Activated CD4-positive, alpha-beta T cell treated with anti-CD3 and anti-CD28 coated beads, Interleukin-2, amount 50 U/mL, for 48 hours (primary cell): ENCODE results near the gene TFCP2.
"Not testable (repeated sequence)": the region's sequence is repeated elsewhere in the genome, so short reads cannot be mapped to it uniquely, and the experiment has no call there.

Experiments used
- DNase-seq, 2 experiments: peaks; one replicate each; pipeline ENCODE4 v3.0.0-alpha.2; 2020

Gene TFCP2, protein sequence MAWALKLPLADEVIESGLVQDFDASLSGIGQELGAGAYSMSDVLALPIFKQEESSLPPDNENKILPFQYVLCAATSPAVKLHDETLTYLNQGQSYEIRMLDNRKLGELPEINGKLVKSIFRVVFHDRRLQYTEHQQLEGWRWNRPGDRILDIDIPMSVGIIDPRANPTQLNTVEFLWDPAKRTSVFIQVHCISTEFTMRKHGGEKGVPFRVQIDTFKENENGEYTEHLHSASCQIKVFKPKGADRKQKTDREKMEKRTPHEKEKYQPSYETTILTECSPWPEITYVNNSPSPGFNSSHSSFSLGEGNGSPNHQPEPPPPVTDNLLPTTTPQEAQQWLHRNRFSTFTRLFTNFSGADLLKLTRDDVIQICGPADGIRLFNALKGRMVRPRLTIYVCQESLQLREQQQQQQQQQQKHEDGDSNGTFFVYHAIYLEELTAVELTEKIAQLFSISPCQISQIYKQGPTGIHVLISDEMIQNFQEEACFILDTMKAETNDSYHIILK

GRCh38 chr12:51172515-51173431 is at the start of gene TFCP2:
TFCP2 (minus strand) TSS chr12:51173135; CDS start chr12:51172422, 713 bp downstream.
- peak; percentile 92 to 94 for DNase-seq

GRCh38 chr12:51222461-51222860 is 49.5 kb upstream of the TFCP2 start:
- no peak for DNase-seq

DNA sequence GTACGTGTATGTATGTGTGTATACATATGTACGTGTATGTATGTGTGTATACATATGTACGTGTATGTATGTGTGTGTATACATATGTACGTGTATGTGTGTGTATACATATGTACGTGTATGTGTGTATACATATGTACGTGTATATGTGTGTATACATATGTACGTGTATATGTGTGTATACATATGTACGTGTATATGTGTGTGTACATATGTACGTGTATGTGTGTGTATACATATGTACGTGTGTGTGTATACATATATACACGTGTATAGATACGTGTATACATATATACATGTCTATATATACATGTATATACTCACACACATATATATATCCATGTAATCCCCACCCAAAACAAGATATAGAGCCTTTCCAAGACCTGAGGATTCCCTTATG is 46.9 kb upstream of the TFCP2 start:
- DNase-seq = not testable (repeated sequence)

GRCh38 chr12:51219322-51219721 is 46.4 kb upstream of the TFCP2 start:
- DNase-seq = no peak

DNA sequence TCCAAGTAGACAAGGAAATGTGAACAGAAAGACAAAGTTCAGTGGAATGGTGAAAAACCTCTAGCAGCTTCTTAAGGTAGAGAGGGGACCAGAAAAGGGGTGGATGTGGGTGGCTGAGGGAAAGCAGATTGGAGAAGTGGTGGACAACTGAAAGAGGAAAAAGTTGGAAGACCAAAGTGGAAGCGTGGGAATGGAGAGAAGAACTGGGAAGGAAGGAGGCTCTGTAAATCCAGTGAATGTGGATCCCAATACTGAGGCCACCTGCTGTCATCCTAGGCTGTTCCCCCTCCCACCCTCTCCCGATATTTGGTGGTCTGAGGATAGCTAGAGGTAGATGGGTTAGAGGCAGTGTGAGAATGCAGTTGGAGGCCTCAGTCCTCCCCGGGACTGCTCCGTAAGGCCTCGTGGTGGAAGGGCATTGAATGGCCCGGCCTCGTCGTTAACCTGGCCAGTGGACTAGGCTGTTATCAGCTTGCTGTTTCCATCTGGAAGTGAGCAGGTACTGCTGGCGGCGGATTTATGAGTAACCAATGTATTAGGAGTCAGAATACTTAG is 45.7 kb upstream of the TFCP2 start:
- DNase-seq = peak; percentile 9 to 13

- DNase-seq = peak; percentile 66 to 70
These were observed 45.2 kb upstream of the TFCP2 start, which contains the start of gene POU6F1 for GRCh38 chr12:51217968-51218606. POU6F1 (minus strand) TSS chr12:51218062; CDS start chr12:51206836, 11,226 bp downstream.

DNA sequence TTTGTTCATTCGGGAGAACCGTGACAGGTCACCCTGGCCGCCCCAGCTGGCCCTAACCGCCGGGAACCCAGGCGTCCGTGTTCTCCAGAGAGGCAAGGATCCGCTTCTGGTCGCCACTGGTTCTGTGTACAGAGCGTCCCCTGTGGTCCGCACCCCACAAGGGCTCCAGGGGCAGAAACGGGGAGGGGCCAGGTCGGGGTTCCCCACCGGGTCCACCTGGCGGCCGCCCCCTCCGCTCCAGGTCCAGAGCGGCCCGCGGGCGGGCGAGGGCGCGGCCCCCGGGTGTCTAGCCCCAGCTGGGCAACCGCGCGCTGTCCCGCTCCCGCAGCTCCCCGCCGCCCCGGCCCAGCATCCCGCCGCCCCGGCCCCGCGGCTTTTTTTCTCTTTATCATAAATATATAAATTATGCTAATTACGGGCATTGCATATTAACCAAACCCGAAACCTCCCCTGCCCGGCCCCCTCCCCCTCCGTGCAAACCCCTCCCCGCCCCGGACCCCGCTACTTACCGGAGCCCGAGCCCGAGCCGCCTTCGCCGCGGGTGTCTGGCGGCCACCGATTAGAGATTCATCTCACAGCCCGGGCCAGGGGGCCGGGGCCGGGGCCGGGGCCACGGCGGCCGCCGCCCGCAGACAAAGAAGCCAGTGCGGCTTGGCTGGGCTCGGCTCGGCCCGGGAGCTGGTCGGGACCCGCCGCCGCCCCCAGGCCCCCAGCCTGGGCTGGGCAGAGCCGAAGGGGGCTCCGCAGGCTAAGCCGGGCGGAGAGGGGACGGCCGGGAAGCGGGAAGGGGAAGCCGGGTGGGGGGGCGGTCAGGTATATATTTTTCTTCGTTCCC is 44.4 kb upstream of the TFCP2 start:
- peak; percentile 48 to 61 for DNase-seq

DNA sequence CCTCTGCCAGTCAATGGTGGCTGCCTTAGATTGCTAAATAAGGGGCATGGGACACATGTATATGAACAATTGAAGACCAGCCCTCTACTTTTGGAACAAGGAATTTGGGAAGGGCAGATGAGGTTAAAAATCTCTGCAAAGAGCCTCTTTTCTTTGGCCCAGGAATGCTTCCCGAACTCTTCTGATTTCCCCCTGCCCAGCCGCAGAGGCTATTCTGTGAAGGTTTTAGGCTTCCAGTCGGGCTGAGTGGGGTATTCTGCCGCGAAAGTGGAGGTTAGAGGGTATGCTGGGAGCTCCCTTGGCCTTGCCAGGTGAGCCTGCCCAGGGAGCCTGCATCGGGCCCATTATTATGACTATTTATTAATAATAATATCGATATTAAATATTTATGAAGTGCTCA is 43.7 kb upstream of the TFCP2 start:
- no peak for DNase-seq

DNA sequence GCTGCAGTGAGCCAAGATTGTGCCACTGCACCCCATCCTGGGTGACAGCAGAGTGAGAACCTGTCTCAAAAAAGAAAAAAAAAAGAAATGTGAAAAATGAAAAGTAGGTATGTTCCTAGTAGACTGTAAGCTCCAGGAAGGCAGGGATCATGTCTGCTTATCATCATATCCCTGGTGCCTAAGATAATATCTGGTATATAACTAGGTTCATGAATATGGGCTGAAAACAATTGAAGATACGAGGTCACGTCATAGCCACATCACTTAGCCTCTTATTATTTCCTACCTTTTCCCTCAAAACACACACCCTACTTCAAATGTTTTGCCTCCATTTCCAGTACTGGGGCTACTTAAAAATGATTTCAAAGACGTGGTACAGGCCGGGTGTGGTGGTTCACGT is 42.0 kb upstream of the TFCP2 start:
- DNase-seq = no peak

DNA sequence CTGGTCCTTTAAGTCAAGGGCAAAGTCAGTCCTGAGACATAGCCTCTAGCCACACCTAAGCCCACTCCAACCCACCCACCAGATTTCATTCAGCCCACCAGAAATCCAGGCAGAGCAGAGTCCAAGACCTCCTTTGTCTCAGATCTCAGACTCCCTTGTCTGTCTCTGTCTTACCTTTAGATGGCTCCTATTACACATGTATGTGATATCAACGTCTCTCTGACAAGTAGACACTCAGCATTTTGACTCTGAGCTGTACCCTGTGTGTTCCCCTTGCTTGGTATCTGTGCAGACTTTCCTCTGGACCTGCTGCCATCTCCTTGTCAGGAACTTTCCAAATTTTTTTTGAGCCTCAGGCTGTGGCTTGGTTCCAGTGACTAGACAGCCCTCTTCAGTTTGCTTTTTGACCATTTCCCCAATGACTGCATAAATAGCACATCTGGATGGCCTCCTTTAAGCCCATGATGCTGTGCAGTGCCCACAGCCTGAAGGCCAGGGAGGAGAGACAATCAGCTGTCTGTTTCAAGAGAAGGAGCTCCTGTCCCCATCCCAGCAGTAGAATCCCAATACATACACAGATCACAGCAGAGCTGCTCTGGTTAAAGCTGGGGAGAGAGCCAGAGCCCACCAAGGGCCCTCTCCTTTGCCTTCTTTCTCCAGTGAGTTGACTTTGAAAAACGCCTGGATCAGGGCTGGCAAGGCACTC is 37.9 kb upstream of the TFCP2 start:
- no peak for DNase-seq

- DNase-seq = no peak
These were observed 36.3 kb upstream of the TFCP2 start for GRCh38 chr12:51209259-51209658.

GRCh38 chr12:51208016-51208660 is 35.2 kb upstream of the TFCP2 start:
- DNase-seq = no peak

DNA sequence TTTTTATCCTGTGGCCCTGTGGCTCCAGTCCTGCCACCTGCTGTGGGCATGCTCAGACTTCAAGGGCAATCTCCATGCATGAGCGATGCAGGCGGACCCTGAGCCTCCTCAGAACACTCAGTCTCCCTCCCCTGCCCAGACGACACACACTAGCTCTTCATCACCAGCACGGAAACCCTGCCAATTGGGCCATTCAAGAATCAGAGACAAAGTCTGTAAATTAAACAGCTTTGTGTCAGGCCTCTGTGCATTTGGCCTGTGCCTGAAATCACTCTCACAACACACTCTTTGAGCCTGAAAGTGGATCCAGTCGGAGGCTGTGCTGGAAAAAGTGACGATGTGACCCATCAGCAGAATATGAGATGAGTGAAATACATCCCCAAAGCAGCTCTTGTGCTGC is 32.4 kb upstream of the TFCP2 start:
- no peak for DNase-seq

- DNase-seq = no peak
These were observed 29.8 kb upstream of the TFCP2 start for GRCh38 chr12:51202718-51203117.

DNA sequence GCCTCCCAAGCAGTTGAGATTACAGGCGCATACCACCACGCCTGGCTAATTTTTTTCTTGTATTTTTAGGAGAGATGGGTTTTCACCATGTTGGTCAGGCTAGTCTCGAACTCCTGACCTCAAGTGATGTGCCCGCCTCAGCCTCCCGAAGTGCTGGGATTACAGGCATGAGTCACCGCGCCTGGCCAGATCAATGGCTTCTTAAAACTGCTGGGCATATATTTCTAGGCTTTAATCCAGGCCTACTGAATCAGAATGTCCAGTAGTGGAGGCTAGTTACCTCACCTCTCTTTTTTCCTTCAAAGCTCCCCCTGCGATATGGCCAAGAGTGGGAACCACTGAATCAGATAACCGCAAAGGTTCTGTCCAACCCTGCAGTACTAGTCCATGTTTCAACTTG is 27.9 kb upstream of the TFCP2 start:
- DNase-seq = no peak

GRCh38 chr12:51200156-51200555 is 27.2 kb upstream of the TFCP2 start:
- no peak for DNase-seq

DNA sequence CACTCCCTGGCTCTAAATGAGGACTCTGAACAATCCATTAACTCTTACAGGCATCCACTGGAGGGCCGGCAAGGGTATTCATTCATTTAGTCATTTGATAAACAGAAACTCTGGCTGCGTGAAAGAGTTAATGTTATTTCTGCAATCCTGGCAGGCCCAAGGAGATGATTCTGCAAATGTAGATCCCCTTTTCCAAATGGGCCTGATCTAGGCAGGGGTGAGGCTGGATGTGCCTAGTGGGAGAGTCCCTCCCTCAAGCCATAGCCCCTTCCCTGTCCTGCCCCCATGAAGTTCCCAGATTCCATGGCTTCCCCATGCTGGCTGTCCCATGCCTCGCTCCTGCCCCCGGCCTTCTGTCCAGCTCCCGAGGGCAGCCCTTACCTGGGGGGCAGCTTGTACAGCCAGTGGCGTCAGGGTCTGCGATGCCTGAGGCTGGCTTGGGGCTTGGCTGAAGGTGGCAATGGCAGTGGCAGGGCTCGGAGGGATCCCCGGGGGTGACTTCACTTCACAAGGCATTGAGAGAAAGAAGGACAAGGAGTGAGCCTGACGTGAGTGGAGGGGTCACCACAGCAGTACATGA is 26.5 kb upstream of the TFCP2 start:
- no peak for DNase-seq

DNA sequence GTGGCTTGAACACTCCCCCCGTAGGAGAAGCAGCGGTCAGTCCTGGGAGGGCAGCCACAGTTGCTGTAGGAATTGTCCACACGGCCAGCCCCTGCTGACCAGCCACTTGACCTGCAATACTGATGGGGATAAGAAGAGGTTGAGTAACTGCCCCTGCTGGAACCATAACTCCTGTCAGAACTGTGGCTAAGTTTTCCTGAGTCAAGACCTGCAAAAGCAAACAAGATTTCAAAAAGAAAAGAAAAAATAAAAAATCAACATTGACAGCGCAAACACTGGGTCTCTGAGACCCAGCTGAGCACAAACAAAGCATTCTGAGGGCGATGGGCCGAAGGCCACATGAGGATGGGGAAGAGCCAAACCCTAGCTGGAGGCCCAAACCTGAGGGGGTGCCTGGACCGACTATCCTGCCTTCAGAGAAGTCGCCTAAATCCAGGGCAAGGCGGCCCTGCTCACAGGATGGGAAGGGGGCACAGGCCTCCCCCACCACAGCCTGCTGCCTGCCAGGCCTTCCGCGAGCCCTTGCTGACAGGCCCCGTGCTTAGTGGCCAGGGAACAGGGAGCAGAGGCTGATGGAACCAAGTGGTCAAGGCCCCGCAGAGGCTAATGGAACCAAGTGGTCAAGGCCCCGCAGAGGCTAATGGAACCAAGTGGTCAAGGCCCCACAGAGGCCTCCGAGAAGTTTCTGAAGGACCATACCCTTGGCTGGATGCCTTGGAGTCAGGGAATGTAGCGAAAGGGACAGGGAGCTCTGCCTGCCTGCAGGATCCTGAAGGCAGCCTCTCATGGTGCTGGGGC is 25.8 kb upstream of the TFCP2 start:
- no peak for DNase-seq
